Mesothelial cell of epicardium (in vitro differentiated cells): ENCODE data around the gene TXLNB. TPM values are rescaled to one million over a fixed set of nuclear protein-coding genes. Genes with fewer than 3 reads are reported as not detected.
A peak's percentile ranks its signal among the peaks of the same experiment; 100 is the strongest.
"Not testable (repeated sequence)": the region's sequence is repeated elsewhere in the genome, so short reads cannot be mapped to it uniquely, and the experiment has no call there.

Experiments
- DNase-seq, 2 experiments: peaks; one replicate each; pipeline ENCODE4 v3.0.0; 2021; ENCODE audit warnings: low spot score in 2 of 2; ENCODE audit not compliant: unreplicated experiment in 2 of 2
- H3K27ac Mint-ChIP-seq: 2 replicates; pipeline ENCODE4 v1.8.0; 2021; ENCODE audit warnings: mixed read lengths
- H3K27me3 Mint-ChIP-seq: 2 replicates; pipeline ENCODE4 v1.8.0; 2021; ENCODE audit warnings: low read depth, mixed read lengths
- H3K36me3 Mint-ChIP-seq: 2 replicates; pipeline ENCODE4 v1.8.0; 2021; ENCODE audit warnings: mixed read lengths
- H3K4me1 Mint-ChIP-seq: 2 replicates; pipeline ENCODE4 v1.8.0; 2021; ENCODE audit warnings: mixed read lengths
- H3K4me3 Mint-ChIP-seq: 2 replicates; pipeline ENCODE4 v1.8.0; 2021; ENCODE audit warnings: mild to moderate bottlenecking, moderate library complexity, mixed read lengths
- H3K9me3 Mint-ChIP-seq: 2 replicates; pipeline ENCODE4 v1.8.0; 2021; ENCODE audit warnings: mixed read lengths
- CTCF ChIP-seq: fragments of 200-600 bp; sonication (generic); IDR thresholded peaks from one replicate; pipeline ENCODE4 v1.5.0; 2021; ENCODE audit warnings: antibody characterized with exemption; ENCODE audit not compliant: unreplicated experiment
- total RNA-seq: library from RNA; stranded (reverse); gene quantifications from 3 replicates; pipeline ENCODE4 v1.2.1, GENCODE V29; 2021

TXLNB gene
- total RNA-seq, 1 donor from 2014 or later = 0.67 TPM

- Mint-ChIP-seq H3K27me3 (no peaks in the 10 kb centered on the region), H3K9me3 (peaks cover 17% of the 10 kb centered on the region), H3K36me3 (peaks cover 5% of the 10 kb centered on the region), H3K4me1 (no peaks in the 10 kb centered on the region), H3K27ac (no peak overlapping the region), H3K4me3 (no peak overlapping the region)
- DNase-seq = no peak
- no peak for TF ChIP-seq CTCF
Measured at GRCh38 chr6:139231206-139231605, 60.6 kb downstream of the TXLNB start.

DNA sequence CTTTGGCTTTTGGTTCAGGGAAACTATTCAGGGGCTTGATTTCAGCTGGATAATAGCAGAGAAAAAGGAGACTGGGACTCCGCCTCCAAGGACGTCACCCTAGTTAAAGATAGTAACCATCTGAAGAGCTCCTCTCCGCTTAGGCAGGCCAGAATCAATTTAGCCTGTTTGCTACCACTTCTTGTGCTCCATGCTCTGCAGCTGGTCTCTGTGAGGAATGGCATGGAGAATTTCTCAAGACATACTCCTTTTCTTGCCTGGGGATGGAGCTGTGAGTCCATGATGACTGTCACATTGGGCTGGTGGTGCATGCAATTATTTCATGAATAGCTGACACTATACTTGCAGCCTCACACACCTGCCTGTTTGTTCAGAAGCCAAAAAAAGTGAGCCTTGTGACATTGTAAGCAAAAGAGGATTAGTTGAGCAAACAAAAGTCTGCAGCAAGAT is 61.4 kb downstream of the TXLNB start:
- Mint-ChIP-seq H3K27ac (no peak overlapping the region), H3K4me3 (no peak overlapping the region), H3K27me3 (no peaks in the 10 kb centered on the region), H3K36me3 (peaks cover 5% of the 10 kb centered on the region), H3K4me1 (no peaks in the 10 kb centered on the region), H3K9me3 (peaks cover 17% of the 10 kb centered on the region)
- no peak for DNase-seq
- TF ChIP-seq CTCF = no peak

DNA sequence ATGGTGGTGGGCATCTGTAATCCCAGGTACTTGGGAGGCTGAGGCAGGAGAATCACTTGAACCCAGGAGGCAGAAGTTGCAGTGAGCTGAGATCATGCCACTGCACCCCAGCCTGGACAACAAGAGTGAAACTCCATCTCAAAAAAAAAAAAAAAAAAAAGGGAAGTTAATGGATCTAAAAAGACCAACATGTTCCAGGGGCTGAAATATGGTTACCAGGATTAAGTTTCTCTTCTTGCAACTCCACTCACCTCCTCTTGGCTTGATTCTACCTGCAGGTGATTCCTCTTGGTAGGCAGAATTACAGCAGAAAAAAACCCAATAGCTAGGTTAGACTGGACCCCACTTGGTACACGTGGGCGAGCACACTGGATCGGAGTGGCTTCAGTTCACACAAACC is 63.4 kb downstream of the TXLNB start:
- not testable (repeated sequence) for H3K36me3 Mint-ChIP-seq, H3K27ac Mint-ChIP-seq, H3K27me3 Mint-ChIP-seq, H3K9me3 Mint-ChIP-seq, H3K4me1 Mint-ChIP-seq, DNase-seq, H3K4me3 Mint-ChIP-seq

DNA sequence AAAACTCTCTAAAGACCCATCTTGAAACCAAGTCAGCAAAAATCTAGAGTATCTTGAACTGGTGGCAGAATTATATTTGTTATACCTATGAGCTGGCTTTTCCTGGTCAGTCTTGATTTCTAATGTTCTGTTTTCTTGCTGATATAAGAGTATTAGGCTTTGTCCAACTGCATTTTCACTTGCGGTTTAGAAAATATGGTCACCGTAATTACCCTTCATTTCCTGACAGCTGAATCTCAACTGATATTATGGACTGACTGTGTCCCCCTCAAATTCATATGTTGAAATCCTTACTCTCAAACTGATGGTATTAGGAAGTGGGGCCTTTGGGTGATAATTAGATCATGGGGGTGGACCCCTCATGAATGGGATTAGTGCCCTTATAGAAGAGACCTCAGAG is 72.1 kb downstream of the TXLNB start:
- Mint-ChIP-seq H3K9me3 (peaks cover 4% of the 10 kb centered on the region), H3K4me3 (no peak overlapping the region), H3K27ac (peak overlapping the region; percentile 68)

DNA sequence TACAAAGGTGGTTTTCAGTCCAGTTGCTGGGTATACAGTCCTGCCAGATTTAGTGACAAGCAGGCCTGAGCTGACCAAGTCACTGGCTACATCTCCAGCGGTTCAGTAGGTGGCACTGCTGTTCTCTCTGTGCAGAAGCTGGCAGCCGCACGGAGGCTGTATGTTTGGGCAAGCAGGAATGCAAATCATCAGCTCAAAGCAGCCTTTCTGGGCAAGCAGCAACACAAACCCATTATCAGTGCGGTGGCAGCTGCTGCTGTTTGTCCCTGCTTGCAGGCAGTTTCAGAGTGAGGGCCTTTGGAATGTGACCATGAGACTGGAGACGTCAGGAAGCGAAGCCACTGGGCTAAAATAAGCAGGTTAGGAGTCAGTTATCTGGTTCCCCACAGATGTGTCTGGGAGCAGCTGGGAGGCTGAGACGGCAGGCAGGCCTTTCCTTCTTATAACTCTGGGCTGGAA is 72.5 kb downstream of the TXLNB start:
- Mint-ChIP-seq H3K36me3 (no peaks in the 10 kb centered on the region), H3K27me3 (no peaks in the 10 kb centered on the region), H3K9me3 (peaks cover 4% of the 10 kb centered on the region), H3K4me3 (peak overlapping the region; percentile 32), H3K4me1 (peaks cover 12% of the 10 kb centered on the region), H3K27ac (peak overlapping the region; percentile 68)
- TF ChIP-seq CTCF = peak; percentile 16
- DNase-seq = peak; percentile 32 to 66

More for the DNA sequence above, 72.1 kb downstream of the TXLNB start:
- Mint-ChIP-seq H3K36me3 (no peaks in the 10 kb centered on the region), H3K27me3 (no peaks in the 10 kb centered on the region), H3K4me1 (peaks cover 12% of the 10 kb centered on the region)
- no peak for TF ChIP-seq CTCF
- no peak for DNase-seq

GRCh38 chr6:139212460-139212859 is 79.3 kb downstream of the TXLNB start:
- H3K9me3 Mint-ChIP-seq = peaks cover 33% of the 10 kb centered on the region
- H3K4me1 Mint-ChIP-seq, H3K4me3 Mint-ChIP-seq: not testable (repeated sequence)

DNA sequence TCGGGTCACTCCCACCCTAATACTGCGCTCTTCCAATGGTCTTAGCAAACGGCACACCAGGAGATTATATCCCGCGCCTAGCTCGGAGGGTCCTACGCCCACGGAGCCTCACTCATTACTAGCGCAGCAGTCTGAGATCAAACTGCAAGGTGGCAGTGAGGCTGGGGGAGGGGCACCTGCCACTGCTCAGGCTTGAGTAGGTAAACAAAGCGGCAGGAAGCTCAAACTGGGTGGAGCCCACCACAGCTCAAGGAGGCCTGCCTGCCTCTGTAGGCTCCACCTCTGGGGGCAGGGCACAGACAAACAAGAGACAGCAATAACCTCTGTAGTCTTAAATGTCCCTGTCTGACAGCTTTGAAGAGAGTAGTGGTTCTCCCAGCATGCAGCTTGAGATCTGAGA is 81.0 kb downstream of the TXLNB start:
- H3K27ac Mint-ChIP-seq, H3K4me3 Mint-ChIP-seq, H3K27me3 Mint-ChIP-seq, DNase-seq, H3K4me1 Mint-ChIP-seq: not testable (repeated sequence)
- Mint-ChIP-seq H3K9me3 (peaks cover 47% of the 10 kb centered on the region), H3K36me3 (peaks cover 10% of the 10 kb centered on the region)

More at GRCh38 chr6:139212460-139212859, 79.3 kb downstream of the TXLNB start:
- H3K27ac Mint-ChIP-seq, H3K36me3 Mint-ChIP-seq, H3K27me3 Mint-ChIP-seq, DNase-seq: not testable (repeated sequence)
